Stimulated activated CD8-positive, alpha-beta memory T cell treated with anti-CD3 and anti-CD28 coated beads, Interleukin-12 subunit alpha, Interleukin-12 subunit beta, amount 100 ng/mL, for 24 hours (primary cell): ENCODE measurements around the gene NDUFA12.

Experiments used
- DNase-seq: peaks from one replicate; pipeline ENCODE4 v3.0.0-alpha.2; 2020; ENCODE audit errors: extremely low read depth

NDUFA12 gene

DNA sequence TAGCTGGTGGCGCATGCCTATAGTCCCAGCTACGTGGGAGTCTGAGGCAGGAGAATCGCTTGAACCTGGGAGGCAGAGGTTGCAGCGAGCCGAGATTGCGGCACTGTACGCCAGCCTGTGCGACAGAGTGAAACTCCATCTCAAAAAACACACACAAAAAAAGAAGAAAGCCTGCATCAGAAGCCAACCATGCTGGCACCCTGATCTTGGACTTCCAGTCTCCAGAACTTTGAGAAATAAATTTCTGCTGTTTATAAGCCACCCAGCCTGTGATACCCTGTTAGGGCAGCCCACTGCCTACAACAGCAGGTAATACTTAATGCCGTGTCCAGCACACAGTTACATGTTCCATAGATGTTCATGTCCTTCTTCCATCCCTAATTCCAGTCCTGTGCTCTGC, 62.7 kb downstream of the NDUFA12 start:
- DNase-seq: no peak

- no peak for DNase-seq
Observed at GRCh38 chr12:94938583-94938982, 64.9 kb downstream of the NDUFA12 start.

GRCh38 chr12:94930772-94931171, 72.7 kb downstream of the NDUFA12 start:
- no peak for DNase-seq

- no peak for DNase-seq
Observed at GRCh38 chr12:94930216-94930654, 73.3 kb downstream of the NDUFA12 start.

DNA sequence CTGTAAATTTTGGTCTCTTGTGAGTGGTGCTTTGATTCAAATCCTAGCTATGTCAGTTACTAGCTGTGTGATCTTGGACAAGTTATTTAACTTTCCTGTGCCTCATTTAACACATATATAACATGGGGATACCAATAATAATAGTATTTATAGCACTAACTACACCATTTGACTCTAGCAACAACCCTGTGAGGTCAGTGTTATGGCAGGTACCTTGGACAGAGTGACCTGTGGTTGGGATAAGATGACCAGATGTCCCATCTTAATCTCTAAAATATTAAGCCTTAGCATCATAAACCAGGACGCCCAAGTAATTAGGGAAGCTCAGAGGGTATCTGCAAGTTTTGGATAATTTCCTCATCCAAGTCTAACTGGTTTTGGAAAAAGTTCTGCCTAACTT, 73.7 kb downstream of the NDUFA12 start:
- no peak for DNase-seq

- DNase-seq: no peak
Observed at GRCh38 chr12:94925729-94926128, 77.8 kb downstream of the NDUFA12 start.

GRCh38 chr12:94925206-94925605, 78.3 kb downstream of the NDUFA12 start:
- no peak for DNase-seq

GRCh38 chr12:94922561-94922960, 80.9 kb downstream of the NDUFA12 start:
- DNase-seq: no peak
